ENCODE results near the gene NPFFR1. TPM values are rescaled to one million over a fixed set of nuclear protein-coding genes. Genes with fewer than 3 reads are reported as not detected.
"Not testable (repeated sequence)": the region's sequence is repeated elsewhere in the genome, so short reads cannot be mapped to it uniquely, and the experiment has no call there.

Gene NPFFR1
- polyA plus RNA-seq, 3 donors: 0.12 to 0.32 (median 0.17) TPM

DNA sequence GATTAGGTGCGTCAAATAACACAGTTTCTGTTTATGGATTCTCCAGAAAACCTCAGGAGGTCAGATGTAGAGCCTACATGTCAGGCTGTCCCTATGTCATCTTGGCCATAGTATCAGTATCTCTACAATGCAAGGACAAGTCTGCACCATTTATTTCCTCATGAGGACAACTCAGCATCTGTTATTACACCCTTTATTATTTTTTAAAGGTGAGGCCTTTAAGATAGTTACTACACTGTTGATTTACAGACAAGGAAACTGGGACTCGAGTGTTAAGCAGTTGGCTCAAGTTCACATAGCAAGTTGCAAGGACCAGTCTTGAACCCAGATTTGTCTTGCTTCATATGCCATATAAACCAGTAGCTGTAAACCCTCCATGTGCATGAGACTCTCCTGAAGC is 27.3 kb downstream of the NPFFR1 start:
- no peak for DNase-seq

DNA sequence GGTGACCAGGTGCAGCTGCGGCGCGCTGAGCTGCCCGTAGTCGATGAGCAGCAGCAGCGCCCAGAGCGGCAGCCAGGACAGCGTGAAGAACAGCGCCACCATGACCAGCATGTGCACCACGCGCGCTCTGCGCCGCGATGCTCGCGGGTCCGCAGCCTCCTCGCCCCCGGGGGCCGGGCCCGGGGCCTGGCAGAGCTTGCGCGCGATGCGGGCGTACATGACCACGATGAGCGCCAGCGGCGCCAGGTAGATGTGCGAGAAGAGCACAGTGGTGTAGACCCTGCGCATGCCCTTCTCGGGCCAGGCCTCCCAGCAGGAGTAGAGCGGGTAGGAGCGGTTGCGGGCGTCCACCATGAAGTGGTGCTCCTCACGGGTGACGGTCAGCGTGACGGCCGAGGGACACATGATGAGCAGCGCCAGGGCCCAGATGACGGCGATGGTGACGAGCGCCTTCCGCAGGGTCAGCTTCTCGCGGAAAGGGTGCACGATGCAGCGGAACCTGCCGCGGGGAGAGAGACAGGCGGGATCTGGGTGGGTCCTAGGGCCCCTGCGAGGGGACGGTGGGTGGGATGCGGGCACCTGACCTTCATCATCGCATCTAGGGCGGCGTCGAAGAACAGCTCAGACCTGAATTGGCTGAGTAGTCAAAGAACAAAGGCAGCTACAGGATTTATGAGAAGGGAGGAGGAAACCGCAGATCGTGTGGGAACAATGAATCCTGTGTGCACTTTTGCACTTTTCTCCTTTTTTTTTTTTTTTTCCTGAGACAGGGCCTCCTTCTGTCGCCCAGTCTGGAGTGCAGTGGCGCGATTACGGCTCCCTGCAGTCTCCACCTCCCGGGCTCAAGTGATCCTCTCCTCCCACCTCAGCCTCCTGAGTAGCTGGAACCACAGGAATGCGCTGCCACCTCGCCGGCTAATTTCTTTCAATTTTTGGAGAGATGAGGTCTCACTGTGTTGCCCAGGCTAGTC is 28.2 kb downstream of the NPFFR1 start:
- no peak for DNase-seq

DNA sequence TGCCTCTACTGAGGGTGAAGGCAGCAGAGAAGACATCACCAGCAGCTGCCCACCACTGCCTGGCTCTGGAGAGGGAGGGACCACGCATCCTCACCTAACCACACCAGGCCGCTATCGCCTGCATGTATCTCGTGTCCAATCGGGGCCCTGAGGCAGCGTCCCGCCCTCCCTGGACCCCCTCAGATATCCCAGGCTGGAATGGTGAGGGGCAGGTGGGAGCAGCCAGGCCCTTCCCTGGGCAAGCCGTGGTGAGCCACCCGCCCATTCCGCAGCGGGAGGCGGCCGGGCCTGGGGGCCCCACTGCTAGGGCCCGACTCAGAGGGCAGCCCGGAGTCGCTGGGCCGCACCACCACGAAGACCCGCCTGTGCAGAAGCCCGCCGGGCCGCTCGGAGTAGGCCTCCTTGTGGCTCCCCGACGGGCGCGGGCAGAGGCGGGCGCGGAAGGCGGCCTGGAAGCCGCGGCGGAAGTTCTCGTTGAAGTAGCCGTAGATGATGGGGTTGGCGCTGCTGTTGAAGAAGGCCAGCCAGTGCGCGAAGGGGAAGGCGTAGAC is 29.0 kb downstream of the NPFFR1 start:
- no peak for DNase-seq

DNA sequence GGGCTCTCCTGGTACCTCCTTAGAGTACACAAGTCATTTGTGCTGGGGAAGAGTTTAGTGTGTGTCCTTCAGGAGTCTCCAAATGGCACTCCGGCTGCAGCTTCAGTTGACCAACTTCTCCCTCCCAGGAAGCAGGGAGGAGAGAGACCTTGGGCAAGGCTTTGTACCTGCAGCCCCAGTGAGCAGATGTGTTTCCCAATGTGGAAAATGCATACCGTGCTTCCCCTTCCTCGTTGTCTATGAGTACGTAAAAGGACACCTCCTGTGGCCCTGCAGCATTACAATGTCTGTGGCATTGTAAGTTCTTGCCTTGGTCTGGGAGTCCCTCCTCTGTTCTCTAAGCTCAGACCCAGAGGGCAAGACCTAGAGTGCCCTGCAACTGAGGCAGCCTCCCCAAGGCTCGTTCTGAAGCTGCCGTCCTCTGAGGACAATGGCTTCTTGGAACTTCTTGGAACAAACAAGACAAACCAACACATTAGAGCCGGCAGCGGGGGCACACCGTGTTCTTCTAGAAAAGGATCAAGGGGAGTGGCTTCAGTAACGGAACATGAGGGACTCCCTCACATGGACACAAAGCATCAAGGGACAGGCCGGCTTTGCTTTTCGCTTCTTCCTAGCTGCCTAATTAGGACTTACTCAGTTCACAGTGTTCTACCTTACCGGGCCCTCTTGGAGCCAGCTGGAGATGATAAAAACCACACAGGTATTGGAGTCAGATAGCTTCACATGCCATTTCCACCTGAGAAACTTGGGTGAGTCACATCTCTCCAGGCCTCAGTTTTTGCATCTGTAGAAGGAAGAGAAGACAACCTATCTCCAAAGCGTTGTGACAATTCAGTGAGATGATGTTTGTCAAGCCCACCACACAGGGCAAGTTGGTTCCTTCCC is 29.7 kb downstream of the NPFFR1 start:
- DNase-seq: no peak

DNA sequence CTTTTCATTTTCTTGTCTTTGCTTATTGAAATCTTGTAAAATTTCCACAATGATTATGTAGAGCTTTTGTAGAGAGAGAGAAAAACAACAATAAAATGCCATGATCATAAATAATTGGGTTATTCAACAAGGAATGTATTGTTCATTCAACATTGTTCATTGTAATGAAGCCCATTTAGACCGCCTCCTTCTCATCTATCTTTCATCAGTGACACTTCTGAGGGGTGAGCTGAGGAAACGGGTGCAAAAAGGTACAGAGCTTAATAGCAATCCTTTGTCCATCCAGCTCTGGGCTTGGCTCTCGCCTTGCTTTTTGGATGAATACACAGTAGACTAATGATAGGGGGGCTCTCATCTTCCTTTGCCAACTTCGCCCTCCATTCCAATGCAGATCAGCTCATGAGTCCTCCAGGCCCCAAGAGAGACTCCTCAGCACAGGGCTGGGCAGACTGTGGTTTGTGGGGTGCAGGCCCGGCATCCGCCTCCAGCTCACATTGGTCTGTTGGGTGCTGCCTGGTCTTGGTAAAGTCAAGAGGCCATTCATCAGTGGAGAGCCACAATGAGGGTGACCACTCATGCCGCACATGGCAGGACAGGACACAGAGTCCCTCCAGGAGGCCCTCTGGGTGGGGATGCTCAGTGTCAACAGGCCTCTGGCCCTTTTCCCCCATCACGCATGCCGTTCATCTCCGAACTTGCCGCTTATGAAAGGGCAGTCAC is 32.7 kb downstream of the NPFFR1 start:
- no peak for DNase-seq

DNA sequence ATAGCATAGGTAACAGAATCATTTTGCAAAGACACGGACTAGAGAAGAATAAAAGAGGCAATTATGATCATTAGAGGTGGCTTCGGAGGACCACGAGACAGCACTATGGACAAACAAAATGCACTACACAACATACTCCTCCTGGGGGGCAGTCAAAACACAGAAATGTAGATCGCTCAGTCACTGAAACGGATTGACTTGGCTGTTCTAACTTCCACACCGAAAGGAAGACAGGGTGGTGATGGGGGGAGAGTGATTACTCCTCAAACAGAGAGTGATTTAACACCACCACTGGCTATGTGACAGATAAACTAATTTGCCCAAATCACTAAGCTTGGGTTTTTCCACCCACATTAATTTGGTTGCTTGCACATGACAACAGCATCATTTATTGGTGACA is 36.4 kb downstream of the NPFFR1 start:
- no peak for DNase-seq

DNA sequence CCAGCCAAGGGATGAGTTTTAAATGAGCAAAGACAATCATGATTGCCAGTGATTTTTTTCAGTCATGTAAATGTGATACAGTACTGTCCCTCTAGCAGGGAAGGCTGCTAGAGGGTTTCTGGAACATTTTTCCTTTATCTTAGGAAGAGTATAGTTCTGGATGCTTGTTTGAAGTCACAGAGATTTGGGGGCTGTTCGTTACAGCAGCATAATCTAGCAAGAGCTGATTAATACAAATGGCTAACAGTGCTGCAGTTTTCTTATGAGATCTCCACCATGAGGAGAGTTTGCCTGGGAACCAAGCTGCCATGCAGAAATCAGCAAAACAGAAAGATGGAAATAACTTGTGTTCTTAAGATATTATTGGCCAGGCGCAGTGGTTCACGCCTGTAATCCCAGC is 42.7 kb downstream of the NPFFR1 start:
- DNase-seq: no peak

DNA sequence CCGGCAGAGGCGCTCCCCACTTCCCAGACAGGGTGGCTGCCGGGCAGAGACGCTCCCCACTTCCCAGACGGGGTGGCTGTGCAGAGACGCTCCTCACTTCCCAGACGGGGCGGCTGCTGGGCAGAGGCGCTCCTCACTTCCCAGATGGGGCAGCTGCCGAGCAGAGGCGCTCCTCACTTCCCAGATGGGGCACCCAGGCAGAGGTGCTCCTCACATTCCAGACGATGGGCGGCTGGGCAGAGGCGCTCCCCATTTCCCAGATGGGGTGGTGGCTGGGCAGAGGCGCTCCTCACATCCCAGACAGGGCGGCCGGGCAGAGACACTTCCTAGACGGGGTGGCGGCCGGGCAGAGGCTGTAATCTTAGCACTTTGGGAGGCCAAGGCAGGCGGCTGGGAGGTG is 43.8 kb downstream of the NPFFR1 start:
- not testable (repeated sequence) for DNase-seq

DNA sequence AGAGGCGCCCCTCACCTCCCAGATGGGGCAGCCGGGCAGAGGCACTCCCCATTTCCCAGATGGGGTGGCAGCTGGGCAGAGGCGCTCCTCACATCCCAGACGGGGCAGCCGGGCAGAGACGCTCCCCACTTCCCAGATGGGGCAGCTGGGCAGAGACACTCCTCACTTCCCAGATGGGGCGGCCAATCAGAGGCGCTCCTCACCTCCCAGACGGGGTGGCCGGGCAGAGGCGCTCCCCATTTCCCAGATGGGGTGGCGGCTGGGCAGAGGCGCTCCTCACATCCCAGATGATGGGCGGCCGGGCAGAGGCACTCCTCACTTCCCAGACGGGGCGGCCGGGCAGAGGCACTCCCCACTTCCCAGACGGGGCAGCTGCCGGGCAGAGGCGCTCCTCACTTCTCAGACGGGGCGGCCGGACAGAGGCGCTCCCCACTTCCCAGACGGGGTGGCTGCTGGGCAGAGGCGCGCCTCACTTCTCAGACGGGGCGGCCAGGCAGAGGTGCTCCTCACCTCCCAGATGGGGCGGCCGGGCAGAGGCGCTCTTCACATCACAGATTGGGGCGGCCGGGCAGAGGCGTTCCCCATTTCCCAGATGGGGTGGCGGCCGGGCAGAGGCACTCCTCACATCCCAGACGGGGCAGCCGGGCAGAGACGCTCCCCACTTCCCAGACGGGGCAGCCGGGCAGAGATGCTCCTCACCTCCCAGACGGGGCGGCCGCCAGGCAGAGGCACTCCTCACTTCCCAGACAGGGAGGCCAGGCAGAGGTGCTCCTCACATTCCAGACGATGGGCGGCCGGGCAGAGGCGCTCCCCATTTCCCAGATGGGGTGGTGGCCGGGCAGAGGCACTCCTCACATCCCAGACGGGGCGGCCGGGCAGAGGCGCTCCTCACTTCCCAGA is 44.5 kb downstream of the NPFFR1 start:
- not testable (repeated sequence) for DNase-seq

DNA sequence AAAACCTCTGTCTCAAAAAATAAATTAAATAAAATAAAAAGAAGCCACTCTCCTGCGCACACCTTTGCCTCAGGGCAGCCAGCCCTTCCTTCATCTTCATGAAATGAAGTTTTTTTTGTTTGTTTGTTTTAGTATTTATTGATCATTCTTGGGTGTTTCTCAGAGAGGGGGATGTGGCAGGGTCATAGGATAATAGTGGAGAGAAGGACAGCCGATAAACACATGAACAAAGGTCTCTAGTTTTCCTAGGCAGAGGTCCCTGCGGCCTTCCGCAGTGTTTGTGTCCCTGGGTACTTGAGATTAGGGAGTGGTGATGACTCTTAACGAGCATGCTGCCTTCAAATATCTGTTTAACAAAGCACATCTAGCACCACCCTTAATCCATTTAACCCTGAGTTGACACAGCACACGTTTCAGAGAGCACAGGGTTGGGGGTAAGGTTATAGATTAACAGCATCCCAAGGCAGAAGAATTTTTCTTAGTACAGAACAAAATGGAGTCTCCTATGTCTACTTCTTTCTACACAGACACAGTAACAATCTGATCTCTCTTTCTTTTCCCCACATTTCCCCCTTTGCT is 45.8 kb downstream of the NPFFR1 start:
- DNase-seq: not testable (repeated sequence)

DNA sequence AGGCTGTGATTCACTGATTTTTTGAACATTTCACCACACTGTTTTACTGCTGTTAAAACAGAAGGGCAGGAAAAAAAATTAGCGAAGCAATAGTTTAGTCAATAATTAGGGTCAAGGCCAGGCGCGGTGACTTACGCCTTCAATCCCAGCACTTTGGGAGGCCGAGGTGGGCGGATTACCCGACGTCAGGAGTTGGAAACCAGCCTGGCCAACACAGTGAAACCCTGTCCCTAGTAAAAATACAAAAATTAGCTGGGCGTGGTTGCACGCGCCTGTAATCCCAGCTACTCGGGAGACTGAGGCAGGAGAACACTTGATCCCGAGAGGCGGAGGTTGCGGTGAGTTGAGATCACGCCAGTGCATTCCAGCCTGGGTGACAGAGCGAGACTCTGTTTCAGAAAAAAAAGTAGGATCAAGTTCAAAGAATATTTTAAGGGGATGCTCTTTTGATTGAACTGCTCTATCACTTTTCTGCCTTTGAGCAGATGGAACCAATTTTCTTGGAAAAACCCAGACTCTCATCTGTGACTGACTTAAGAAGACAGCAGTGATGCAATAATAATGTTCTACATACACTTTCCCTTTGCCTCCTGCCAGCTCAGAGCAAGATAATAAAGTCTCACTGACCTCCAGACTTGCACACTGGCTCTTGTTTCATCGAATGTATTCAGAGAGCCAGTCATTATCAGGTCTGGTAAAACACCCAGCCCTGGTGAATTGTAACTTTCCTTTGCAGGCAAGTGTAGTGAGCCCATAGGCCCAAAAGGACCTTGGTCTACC is 48.9 kb downstream of the NPFFR1 start:
- peak; percentile 10 for DNase-seq

DNA sequence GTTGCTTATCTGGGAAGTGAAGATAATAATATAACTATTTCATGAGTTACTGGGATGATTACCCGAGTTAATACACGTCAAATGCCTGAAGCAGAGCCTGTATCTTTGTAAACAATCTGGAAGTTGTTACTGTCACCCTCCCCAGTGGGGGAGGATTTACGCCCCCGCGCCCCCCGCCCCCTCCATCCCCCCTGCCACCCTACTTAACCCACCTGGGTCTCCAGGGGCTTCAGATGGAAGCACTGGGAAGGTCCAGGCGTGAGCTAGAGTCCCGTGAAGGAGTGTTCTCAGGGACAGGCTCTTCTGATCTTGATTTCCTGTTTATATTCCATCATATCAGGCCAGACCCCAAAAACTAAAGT is 49.9 kb downstream of the NPFFR1 start:
- no peak for DNase-seq

DNA sequence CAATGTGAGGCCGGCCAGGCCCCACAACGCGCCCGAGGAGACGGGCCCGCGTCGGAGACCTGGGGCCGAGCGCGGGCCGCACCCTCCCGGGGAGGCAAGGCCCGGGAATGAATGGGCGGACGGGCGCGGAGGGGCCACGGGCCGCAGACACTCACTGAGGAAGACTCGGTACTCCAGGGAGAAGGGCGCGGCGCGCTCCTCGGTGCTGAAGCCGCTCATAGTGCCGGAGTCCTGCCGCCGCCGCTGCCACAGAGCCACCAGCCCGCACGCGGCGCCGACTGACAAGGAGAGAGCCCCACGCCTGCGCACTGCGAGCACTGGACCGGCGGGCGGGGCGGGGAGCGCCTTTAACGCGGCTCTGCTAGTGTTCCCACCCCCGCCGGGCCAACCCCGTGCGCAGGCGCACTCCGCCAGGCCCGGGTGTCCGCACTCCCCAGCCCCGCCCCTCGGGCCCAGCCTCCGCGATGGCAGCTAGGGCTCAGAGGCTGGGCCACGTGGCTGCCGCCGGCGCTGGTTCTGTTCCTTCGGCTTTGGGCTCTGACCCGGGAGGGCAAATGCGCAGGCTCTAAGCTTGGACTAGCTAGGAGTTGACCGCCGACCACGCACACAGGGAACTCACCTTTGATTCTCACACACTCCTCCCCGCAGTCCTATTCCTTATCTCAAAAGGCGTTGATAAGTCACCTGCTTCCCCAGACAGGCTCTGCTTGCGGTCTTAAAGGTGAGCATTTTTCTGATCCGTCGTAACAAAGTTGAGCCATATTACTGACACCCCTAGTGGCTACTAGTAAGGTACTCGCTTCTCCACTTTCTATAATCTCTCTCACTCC is 50.5 kb downstream of the NPFFR1 start, which contains the start of gene PPA1:
Gene PPA1, minus strand, starts transcription at position 321 of the 830 bp plus-strand sequence. Its CDS starts 102 bp downstream, at position 219.
- DNase-seq: peak; percentile 96

DNA sequence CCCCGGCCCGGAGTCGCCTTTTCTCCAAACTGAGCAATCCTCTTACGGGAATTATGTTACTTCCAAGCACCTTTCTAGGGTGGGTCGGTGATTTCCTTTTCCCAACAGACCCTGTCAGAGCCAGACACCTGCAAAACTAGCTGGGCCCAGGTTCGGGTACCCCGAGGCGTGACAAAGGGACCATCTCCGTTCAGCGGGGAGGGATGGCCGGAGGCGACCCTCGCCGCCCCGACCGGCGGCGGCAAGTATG is 51.0 kb downstream of the NPFFR1 start:
- DNase-seq: peak; percentile 12

DNA sequence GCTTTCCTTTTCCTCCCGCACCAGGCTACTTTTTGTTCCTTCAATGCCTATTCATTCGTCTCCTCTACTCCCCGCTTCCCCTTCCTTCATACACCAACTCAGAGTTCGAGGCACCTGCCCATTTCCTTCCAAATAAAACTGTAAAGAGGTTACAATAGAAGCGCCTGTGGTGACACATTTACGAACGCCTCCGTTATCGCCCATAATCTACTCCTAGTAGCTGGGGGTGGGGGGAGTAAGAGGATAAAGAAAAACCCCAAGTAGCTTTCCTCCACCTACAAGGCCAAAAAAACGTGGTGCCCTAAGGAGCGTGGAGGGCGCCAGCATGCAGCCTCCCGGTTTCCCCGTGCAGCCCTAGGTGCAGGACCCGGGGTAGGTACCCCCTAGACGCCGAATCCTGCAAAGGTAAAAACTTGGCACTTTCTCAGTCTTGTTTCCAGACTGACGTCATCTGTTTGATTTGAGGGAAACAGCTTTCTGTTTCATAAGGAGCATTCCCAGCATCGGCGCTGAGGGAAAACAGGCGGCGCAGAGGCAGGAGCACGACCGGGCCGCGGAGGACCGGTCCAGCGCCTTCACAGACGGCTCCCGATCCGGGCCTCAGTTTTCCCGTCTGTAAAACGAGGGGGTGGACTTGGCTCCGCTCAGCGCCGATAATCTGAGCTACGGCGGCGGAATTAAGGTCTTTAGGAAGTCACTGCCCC is 51.5 kb downstream of the NPFFR1 start:
- DNase-seq: peak; percentile 64

DNA sequence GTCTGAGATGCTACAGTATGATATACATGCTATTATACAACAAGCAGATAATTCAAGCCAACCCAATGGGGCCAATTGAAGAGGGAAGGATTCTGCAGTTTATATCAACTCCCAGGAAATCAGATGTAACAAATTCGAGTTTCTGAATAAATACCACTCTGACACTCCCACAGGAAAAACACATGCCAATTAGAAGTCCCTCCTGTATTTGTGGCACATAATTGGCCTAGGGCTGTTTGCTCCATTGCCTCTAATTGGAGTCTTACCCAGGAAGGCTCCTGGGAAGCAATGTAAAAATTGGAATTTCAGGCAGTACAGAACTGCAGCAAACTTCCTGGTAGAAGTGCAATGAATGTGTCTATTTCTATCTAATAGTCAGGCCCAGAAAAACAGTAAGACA is 55.3 kb downstream of the NPFFR1 start:
- DNase-seq: no peak

DNA sequence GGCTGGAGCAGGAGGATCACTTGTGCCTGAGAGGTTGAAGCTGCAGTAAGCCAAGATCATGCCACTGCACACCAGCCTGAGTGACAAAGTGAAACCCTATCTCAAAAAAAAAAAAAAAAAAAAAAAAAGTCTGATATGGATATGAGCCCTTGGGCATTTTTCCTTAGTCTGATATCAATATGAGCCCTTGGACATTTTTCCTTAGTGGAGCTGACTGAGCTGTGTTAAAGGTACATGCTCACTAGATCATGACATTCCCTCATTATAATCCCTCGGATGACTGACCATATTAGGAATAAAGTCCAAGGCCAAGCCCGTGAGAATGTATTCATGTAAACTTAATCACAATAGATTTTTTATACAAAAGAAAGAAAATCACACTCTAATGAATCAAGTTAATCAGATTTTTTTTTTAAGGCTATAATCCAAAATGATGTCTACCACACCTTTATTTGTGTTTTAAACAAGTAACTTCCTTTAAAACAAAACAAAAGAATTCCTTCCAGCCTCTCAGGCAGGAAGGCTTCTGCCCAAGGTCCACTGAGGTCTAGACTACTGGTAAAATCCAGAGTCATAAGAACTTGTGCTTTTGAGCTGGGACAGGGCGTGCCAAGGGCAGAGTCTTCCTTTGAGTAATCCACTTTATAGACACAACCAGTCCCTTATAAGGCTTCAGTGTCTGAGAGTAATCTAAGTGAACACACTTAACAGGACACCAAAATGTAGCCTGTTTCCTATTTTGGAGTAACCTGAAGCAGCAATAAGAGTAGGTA is 56.1 kb downstream of the NPFFR1 start:
- peak; percentile 10 for DNase-seq
